Stomach (tissue), 9 donors: Measurements from ENCODE around the gene QRSL1. TPM values are rescaled to one million over a fixed set of nuclear protein-coding genes. Genes with fewer than 3 reads are reported as not detected.
A peak's percentile ranks its signal among the peaks of the same experiment; 100 is the strongest.
"Not testable (repeated sequence)": the region's sequence is repeated elsewhere in the genome, so short reads cannot be mapped to it uniquely, and the experiment has no call there.

Experiments used
- DNase-seq, 2 donors: peaks; one replicate each; pipeline versions ENCODE4 v3.0.0 to v3.0.0-alpha.2; 2013 to 2019
- H3K27ac ChIP-seq, 5 donors: fragments of 200-600 bp in 4 of 5; sonication (generic) in 4 of 5; one replicate each; pipeline ENCODE4 v1.5.1; 2013 to 2019; ENCODE audit warnings: mild to moderate bottlenecking in 1 of 5, moderate library complexity in 1 of 5
- H3K27me3 ChIP-seq, 3 donors: fragments of 200-600 bp; sonication (generic); one replicate each; pipeline ENCODE4 v1.5.1; 2017 to 2019; ENCODE audit warnings: mixed run types in 1 of 3
- H3K36me3 ChIP-seq, 4 donors: fragments of 200-600 bp; sonication (generic); 1 replicate in 3 of 4; 2 replicates in 1 of 4; pipeline ENCODE4 v1.5.1; 2016 to 2019
- H3K4me1 ChIP-seq, 4 donors: fragments of 200-600 bp; sonication (generic); one replicate each; pipeline ENCODE4 v1.5.1; 2016 to 2019
- H3K4me3 ChIP-seq, 4 donors: fragments of 200-600 bp; sonication (generic) in 3 of 4; one replicate each; pipeline ENCODE4 v1.5.1; 2016 to 2019; ENCODE audit warnings: mild to moderate bottlenecking in 1 of 4
- H3K9me3 ChIP-seq, 4 donors: fragments of 200-600 bp; sonication (generic); one replicate each; pipeline ENCODE4 v1.5.1; 2016 to 2019
- EP300 ChIP-seq: sonication (generic); formaldehyde crosslinking; IDR thresholded peaks from one replicate; pipeline ENCODE4 v1.6.1; 2017; ENCODE audit warnings: antibody characterized with exemption
- POLR2A ChIP-seq, 4 donors: fragments of 450-650 bp; IDR thresholded peaks; one replicate each; pipeline ENCODE4 v1.6.1; 2016; ENCODE audit warnings: antibody characterized with exemption in 4 of 4, control low read depth in 2 of 4, mild to moderate bottlenecking in 1 of 4, moderate library complexity in 1 of 4
- POLR2AphosphoS5 ChIP-seq, 3 donors: sonication (generic); formaldehyde crosslinking; IDR thresholded peaks; one replicate each; pipeline ENCODE4 v1.6.1; 2016; ENCODE audit warnings: antibody characterized with exemption in 3 of 3
- WGBS, 5 donors: extraction: QIAGEN DNeasy Blood & Tissue Kit in 3 of 5; methylation state at CpG; one replicate each; pipeline versions ENCODE4 v1.1.5 to v1.1.7; 2013 to 2018; 5-methylcytosine and 5-hydroxymethylcytosine counted together
- intact Hi-C: fragments of 100-400 bp; cut with DNase I; formaldehyde crosslinking; loops from one replicate; pipeline ENCODE4 v1.15.1; 2023; ENCODE audit warnings: low total_unique reads
- polyA plus RNA-seq, 3 donors: library from polyadenylated mRNA; stranded (reverse); fragments of 200-250 nt; gene quantifications; one replicate each; pipeline ENCODE4 v1.2.3, GENCODE V29; 2013
- total RNA-seq, 5 donors: library from RNA; depleted of rRNA; stranded (reverse); fragments of >200 nt; gene quantifications; one replicate each; pipeline versions ENCODE4 v1.1.0 to v1.2.3, GENCODE V29; 2014 to 2016
- TF ChIP-seq, protein P1 (sequence below), 7 experiments: fragments of 450-650 bp in 4 of 7; fragments of 200-600 bp in 3 of 7; sonication (generic) in 3 of 7; IDR thresholded peaks; one replicate each; pipeline ENCODE4 v1.5.1; 2016 to 2019; ENCODE audit warnings: antibody characterized with exemption in 7 of 7, control low read depth in 2 of 7, mild to moderate bottlenecking in 1 of 7
- donor health status: healthy with polysubstance abuse.
- donor health status: Bipolar disorder and iron deficiency.
- donor health status: healthy.

Gene QRSL1
- total and polyA plus RNA-seq, 8 donors, result 2.3 to 19.8 (median 6.9) TPM

DNA sequence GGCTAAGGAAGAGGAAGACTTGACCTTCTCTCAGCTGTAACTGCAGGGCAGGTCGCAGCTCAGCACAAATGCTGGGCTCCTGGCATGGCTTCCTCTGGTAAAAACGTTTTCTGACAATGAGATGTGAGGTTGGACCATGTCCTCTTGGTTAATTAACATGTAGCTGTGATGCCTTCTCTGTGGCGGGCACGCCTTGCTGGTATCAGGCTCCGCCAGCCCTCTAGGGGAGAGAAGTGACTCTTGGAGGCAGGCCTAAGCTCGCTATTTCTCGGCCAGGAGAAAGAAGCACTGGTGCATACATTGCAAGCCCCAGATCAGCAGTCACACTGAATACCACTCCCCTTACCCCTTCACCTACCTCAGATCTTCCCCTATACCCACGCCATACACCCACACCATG, 65.0 kb downstream of the QRSL1 start:
- Histone ChIP-seq H3K9me3 (no peaks in the 10 kb centered on the region), H3K4me3 (no peak overlapping the region), H3K36me3 (no peaks in the 10 kb centered on the region), H3K4me1 (peaks cover 0 to 27% (median 17%) of the 10 kb centered on the region in 4 donors), H3K27ac (peak overlapping the region; percentile 39 to 84 (median 69)), H3K27me3 (no peaks in the 10 kb centered on the region)
- peak; percentile 61 to 65 for DNase-seq
- TF ChIP-seq POLR2AphosphoS5 (IDR thresholded peaks at IDR 0.05), result peak in 1 of 3 donors; percentile 15
- TF ChIP-seq, protein P1, sequence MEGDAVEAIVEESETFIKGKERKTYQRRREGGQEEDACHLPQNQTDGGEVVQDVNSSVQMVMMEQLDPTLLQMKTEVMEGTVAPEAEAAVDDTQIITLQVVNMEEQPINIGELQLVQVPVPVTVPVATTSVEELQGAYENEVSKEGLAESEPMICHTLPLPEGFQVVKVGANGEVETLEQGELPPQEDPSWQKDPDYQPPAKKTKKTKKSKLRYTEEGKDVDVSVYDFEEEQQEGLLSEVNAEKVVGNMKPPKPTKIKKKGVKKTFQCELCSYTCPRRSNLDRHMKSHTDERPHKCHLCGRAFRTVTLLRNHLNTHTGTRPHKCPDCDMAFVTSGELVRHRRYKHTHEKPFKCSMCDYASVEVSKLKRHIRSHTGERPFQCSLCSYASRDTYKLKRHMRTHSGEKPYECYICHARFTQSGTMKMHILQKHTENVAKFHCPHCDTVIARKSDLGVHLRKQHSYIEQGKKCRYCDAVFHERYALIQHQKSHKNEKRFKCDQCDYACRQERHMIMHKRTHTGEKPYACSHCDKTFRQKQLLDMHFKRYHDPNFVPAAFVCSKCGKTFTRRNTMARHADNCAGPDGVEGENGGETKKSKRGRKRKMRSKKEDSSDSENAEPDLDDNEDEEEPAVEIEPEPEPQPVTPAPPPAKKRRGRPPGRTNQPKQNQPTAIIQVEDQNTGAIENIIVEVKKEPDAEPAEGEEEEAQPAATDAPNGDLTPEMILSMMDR (IDR thresholded peaks at IDR 0.05), result no peak
- 10 to 56% (median 34%) methylated on average over 7 to 8 of the region's 8 CpGs for WGBS, 5 donors
- intact Hi-C loops, result no loop called here

DNA sequence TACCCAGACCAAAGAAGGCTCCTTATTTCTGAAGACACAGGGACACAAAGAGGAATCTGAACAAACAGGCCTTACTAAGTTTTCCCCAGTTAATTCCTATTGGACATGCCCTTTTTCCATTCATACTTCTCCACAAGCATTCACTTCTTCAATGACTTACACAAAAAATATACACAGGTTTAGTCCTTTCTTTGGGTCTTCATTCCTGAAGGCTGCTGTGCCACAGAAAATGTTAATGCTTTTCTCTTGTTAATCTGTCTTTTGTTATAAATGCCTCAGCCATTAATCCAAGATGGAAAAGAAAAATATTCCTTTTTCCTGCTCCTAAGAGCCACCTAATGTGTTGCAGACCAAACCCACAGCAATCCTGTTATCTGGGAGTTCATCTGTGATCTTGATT, 71.2 kb downstream of the QRSL1 start:
- TF ChIP-seq POLR2A (IDR thresholded peaks at IDR 0.05), result no peak
- no peak for TF ChIP-seq POLR2AphosphoS5 (IDR thresholded peaks at IDR 0.05)
- TF ChIP-seq EP300, result no peak
- intact Hi-C loops, result no loop called here
- H3K4me3 ChIP-seq, result no peak overlapping the region
- H3K9me3 ChIP-seq, result peaks cover 0 to 9% (median 4%) of the 10 kb centered on the region in 4 donors
- H3K27ac ChIP-seq, result peak overlapping the region in 1 of 5 donors; percentile 28
- H3K4me1 ChIP-seq, result peaks cover 0 to 21% (median 11%) of the 10 kb centered on the region in 4 donors
- H3K27me3 ChIP-seq, result no peaks in the 10 kb centered on the region
- no peak for DNase-seq
- H3K36me3 ChIP-seq, result no peaks in the 10 kb centered on the region

DNA sequence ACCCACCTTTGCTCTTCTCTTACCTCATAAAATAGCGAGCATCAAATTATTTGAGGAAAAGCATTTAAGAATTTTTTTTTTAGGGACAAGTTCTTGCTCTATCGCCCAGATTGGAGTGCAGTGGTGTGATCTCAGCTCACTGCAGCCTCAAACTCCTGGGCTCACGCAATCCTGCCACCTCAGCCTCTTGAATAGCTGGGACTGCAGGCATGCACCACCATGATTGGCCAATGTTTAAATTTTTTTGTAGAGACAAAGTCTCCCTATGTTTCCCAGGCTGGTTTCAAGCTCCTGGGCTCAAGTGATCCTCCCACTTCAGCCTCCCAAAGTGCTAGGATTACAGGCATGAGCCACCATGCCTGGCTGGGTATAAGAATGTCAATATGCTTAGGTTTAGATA, 71.8 kb downstream of the QRSL1 start:
- DNase-seq, intact Hi-C loops, H3K27me3 ChIP-seq, H3K4me3 ChIP-seq, H3K36me3 ChIP-seq: not testable (repeated sequence)
- WGBS, 5 donors, result 86 to 94% (median 93%) methylated on average over 3 of the region's 3 CpGs
- Histone ChIP-seq H3K9me3 (peaks cover 0 to 11% (median 4%) of the 10 kb centered on the region in 4 donors), H3K27ac (peak overlapping the region in 3 of 5 donors; percentile 71 to 85 (median 81)), H3K4me1 (peaks cover 0 to 21% (median 11%) of the 10 kb centered on the region in 4 donors)

DNA sequence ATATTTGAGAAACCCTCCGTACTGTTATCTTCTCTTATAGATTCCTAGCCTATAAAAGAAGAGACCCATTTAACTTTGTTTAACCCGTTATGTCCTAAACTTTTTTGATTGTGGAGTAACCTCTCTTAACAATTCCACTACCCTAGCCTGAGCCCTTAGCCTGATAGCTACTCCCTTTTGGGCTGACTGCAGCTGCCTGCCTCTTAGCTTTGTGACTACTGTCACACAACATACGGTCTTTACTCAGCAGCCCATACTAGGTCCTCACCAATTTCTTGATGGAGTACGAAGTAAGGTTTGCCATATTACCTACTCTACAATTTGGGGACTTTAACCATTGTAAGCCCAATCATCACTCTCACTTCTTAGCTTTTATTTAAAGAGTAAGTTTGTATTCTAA, 72.7 kb downstream of the QRSL1 start:
- no peak for DNase-seq
- H3K36me3 ChIP-seq, result no peaks in the 10 kb centered on the region
- no peak overlapping the region for H3K4me3 ChIP-seq
- H3K4me1 ChIP-seq, result peaks cover 0 to 21% (median 11%) of the 10 kb centered on the region in 4 donors
- 21 to 39% (median 34%) methylated on average over 4 of the region's 4 CpGs for WGBS, 5 donors
- intact Hi-C loops, result no loop called here
- peaks cover 0 to 11% (median 4%) of the 10 kb centered on the region in 4 donors for H3K9me3 ChIP-seq
- no peak for TF ChIP-seq POLR2AphosphoS5 (IDR thresholded peaks at IDR 0.05)
- TF ChIP-seq POLR2A (IDR thresholded peaks at IDR 0.05), result no peak
- TF ChIP-seq, protein P1 (IDR thresholded peaks at IDR 0.05), result no peak
- no peak for TF ChIP-seq EP300
- no peaks in the 10 kb centered on the region for H3K27me3 ChIP-seq
- H3K27ac ChIP-seq, result peak overlapping the region; percentile 71 to 85 (median 82)

DNA sequence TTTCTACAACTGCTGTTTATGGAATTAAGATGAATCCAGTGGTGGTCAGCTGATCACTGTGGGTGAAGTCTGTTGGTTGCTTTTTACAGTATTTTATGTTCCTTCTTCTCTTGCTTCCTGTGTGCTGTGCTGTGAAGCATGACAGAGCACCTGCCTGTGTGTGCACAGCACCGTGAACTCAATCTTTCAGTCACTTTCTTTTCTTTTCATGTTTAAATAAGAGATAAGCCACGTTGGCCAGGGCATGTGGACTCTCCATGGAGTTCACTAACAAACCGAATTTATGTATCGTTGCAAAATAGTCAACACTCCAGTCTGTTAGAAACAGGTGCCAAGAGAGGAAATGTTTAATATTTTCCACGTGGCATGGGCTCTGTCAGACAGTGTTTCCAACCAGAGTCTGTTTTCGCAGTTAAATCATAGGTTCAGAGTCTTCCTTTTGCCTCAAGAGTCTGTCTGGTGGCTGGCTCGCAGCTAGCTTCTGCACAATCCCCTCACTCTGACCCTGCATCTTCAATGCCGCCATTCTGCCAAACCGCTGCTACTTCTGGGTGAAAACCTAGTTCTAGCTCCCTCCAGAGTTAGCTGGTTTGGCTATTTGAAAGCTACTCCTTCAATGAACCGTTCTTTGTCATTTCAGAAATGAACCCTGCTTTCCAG, 73.2 kb downstream of the QRSL1 start:
- no peaks in the 10 kb centered on the region for H3K36me3 ChIP-seq
- H3K9me3 ChIP-seq, result peaks cover 0 to 11% (median 4%) of the 10 kb centered on the region in 4 donors
- TF ChIP-seq, protein P1 (IDR thresholded peaks at IDR 0.05), result no peak
- TF ChIP-seq EP300 (no peak), POLR2AphosphoS5 (IDR thresholded peaks at IDR 0.05) (peak in 2 of 3 donors; percentile 79 to 91)
- H3K4me3 ChIP-seq, result no peak overlapping the region
- no peaks in the 10 kb centered on the region for H3K27me3 ChIP-seq
- peaks cover 0 to 21% (median 11%) of the 10 kb centered on the region in 4 donors for H3K4me1 ChIP-seq
- DNase-seq, result peak; percentile 80 to 82
- intact Hi-C loops, result no loop called here
- peak overlapping the region; percentile 71 to 96 (median 85) for H3K27ac ChIP-seq
- 20 to 36% (median 28%) methylated on average over 10 of the region's 10 CpGs for WGBS, 5 donors
